DMS53 treated with DMSO at 0.1 percent for 48 hours (cell line): Measurements from ENCODE around the gene TASOR2.

Experiments used
- DNase-seq: peaks from one replicate; lab custom pipeline; 2025; ENCODE audit not compliant: unreplicated experiment; lab: John Stamatoyannopoulos, UW

The TASOR2 gene

DNA sequence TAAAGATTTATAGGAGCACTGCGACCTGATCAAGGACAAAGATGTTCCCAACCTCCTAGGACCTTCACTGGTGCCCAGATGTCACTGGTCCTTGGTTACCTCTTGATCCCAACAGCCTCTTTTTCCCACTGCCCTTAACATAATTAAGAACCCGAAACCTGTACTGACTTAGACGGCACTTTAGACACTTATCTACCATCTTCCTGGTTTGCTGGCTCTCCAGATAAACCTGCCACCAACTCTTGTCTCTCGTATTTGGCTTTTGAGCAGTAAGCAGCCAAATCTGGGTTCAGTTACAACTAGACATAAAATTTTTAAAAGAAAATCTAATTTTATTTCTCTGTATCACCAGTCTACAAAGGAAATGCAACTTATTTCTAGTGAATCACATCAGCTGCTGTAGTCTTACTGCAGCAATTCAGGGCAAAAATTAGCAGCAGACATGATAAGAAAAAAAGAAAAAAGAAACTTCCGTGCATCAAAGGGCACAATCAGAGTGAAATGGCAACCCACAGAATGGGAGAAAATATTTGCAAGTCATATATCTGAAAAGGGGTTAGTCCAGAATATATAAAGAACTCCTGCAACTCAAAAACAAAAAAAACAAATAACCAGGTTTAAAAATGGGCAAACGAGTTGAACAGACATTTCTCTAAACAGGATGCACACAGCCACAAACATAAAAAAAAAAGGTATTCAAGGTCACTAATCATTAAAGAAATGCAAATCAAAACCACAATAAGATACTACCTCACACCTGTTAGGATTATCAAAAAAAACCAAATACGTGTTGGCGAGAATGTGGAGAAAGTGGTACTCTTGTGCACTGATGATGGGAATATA is 27.7 kb upstream of the TASOR2 start:
- no peak for DNase-seq

DNA sequence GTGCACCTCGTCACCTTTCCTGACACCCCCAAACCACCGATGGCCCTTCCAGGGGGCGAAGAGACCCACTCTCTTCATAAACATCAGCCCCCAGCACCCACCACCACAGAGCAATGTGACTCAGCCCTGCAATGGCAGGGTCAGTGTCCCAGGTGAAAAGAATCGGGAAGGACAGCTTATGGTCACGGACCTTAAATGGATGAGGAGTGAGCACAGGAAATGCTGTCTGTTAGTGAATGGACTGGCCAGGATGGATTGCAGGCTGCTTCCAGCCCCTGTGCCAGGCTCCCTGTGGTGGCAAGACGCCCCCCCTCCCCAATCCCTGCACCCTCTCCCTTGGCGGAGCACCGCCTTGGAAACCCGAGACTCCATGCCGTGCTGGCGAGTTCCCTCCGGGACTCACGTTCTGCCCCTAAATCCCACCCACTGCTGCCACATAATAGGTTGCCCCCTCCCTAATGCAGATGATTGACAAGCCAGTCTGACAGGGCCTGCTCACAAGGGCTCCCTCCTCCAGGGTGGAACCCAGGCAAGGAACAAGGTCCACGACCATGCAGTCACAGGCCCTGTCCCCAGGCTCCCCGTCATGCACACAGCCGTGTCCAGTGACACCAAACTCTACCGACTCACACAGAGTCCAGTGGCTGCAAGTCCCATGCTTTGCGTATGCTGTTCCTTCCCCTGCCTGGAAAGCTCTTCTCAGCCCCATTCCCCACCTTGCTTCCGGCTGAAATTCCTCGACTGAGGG is 25.6 kb upstream of the TASOR2 start:
- no peak for DNase-seq

DNA sequence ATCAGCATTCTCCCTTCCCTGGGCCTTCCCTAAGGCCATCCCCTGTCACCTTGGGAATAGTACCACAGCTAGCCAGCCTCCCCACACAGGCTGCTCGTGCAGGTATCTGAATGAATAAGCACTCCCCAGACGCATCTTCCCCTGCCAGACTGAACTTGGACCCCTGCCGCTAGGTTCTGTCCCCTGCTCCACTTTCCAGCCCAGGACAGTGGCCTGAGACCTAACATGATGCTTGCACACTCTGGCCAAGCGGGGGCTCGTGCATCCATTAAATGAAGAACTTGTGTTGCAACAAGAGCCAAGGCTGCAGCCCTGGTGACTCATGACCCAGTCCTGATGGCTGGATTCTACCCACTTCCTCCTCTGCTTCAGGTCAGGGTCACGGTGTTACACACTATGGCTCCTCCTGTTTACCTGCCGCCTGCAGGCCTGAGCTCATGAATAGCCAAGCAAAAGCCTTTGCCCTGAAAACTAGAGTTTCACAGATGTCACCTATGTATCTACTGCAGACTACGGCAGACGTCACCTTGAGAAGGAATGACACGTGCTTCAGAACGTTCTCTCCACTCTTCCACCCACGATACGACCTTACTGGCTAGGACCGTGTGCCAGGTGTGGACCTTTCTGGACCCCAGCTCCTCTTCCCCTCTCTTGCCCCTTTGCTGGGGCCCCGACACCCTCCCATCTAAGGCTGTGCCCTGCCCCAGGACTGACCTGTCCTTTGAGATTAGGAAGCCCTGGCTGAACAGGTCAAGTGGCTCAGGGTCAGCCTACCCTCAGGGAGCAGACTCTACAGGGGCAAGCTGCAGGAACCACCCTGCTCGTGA is 24.7 kb upstream of the TASOR2 start:
- peak; percentile 64 for DNase-seq

DNA sequence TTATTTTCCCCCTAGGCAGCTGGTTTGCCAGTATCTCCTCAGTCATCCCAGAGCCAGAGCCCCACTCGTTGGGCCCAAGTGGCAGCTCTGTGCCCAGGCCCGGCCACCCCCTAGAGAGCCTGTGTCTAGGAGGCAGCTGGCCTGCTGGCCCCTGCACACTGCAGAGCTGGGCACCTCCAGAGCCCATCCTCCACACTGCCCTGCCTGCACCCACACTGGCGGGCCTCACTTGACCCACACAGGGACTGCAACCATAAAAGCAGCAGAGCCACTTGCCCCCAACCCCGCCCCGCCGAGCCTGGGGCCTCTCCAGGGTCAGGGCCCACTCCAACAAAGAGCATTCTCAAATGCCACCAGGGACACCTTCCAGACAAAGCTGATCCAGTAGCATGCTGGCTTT is 23.6 kb upstream of the TASOR2 start:
- no peak for DNase-seq

DNA sequence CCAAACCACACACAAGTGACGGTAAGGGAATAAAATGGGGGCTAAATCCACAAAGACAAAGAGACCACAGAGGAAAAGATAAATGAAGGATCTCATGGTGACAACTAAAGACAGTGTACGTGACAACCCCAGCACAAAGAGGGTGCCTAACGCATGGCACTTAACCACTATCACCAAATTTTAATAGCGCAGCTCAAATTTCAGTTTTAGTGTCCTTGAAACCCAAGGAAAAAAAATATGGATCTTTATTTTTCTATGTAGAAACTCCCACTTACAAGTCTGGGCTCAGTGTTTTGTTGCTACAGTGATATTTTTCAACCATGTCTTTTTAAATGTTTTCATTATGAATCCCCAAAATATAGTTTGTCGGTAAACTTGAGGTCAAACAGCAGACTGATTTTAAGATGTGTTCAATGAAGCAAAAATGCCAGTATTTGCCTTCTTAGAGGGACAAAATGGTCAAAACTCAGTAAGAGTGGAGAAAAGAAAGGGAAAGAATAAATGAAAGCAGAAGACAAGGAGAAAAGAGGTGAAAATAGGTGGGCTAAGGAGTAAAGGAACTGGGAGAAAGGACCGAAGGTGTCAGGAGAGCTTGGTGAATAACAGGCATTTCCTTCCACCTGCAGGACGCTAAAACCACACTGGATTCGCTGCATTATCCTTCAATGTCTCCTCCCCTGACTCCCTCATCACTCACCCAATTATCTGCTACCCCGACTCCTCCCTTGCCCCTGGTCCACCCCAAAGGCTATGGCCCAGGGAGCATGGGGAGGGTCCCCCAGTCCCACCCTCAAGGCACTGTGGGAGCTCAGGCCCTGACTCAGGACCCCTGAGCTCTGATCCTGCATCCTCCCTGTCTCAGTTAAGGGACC is 21.7 kb upstream of the TASOR2 start:
- no peak for DNase-seq

DNA sequence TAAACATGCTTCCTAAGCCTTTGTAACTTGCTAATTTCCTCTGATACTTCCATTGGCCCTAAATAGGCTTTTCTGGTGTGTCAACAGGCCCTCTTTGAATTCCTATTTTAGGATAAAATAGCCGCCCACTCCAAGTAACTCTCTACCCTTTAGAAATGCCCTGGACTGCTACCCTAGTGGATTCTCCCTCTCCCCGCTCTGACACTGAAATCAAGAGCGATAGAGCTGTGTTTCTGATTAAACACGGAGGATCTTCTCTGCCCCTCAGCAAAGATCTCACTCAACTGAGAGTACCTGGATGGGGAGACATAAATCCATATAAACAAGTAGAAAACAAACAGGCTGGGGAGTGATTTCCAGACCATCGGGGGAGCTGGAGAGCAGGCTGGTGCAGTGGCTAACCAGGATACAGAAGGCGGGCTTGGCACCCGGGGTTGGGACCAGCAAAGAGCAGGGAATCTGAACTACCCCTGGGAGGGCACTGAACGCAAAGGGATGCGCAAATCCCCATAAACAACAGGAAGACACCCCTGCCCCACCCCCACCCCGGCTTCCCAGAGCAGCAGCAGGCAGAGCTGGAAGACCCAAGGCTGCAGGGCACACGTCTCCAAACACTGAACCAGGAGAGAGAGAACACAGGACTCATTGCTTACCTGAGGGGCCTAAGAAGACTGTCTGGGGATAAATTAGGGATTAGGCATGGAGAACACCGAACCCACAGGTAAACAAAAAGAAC is 20.8 kb upstream of the TASOR2 start:
- DNase-seq: no peak

DNA sequence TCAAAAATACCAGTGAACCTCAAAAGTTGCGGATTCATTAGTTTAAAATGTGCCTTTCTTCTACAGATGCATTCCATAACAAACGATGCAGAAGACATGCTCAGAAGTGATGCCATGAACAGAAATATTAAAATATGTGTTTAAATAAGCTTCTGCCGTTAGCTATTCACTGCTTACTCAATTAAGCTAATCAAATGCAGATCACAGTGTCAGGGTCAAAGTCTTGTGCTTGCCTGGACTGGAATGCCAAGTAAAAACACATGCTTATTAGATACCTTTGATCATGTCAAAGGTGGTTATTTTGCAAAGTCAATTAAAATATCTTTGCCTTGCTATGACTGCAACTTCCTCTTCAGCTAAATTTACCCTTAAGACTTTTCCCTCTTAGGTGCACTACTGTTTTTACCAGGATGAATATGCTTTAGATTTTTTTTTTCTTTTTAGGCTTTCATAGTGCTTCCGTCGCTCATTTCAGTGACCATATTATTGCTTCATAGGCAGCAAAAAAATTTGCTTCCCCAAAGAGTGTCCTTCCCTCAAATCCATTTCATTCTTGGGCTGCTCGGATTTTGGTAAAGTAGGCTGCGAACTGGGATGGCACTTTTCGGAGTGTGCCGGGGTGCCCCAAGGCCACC is 19.1 kb upstream of the TASOR2 start:
- DNase-seq: no peak

DNA sequence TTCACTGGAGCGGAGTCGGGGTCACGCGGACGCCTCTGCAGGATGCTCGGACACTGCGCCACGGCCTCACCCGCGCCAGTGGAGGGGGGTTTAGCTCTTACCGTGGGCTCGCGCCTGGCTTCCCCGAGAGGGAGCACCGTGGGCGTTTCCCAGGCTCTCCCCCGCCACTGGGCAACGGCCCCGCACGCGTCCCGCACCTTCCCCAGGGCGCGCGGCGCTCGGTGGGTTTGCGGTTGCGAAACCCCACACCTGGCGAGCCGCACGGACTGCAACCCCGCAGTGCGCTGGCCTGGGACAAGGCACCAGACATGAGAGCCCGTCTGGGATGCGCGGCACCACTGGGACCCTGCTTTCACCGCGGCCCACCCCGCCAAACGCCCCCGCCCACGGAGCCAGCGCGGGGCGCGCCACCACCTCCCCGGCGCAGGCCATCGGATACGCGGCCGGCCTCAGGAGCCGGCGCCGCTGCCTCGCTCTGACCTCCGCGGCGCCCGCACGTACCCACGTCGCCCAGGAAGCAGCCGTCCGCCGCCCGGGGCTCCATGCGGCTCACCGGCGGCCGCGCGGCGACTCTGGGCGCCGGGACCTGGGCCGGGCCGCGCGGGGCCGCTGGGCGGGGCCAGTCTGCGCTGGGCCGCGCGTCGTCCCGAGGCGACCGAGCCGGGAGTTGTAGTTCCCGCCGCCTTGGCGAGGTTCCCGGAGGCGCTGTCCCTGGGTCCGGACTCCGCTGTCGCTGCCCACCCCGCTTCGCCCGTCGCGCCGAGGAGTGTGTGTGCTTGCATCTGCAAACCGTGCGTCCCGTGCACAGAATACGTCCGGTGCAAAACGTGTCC is 18.4 kb upstream of the TASOR2 start, which contains the start of gene ASB13:
Gene ASB13 (minus strand): TSS at position 588 of the 833 bp plus-strand sequence. CDS start 44 bp downstream, at position 544.
- DNase-seq: peak; percentile 51

DNA sequence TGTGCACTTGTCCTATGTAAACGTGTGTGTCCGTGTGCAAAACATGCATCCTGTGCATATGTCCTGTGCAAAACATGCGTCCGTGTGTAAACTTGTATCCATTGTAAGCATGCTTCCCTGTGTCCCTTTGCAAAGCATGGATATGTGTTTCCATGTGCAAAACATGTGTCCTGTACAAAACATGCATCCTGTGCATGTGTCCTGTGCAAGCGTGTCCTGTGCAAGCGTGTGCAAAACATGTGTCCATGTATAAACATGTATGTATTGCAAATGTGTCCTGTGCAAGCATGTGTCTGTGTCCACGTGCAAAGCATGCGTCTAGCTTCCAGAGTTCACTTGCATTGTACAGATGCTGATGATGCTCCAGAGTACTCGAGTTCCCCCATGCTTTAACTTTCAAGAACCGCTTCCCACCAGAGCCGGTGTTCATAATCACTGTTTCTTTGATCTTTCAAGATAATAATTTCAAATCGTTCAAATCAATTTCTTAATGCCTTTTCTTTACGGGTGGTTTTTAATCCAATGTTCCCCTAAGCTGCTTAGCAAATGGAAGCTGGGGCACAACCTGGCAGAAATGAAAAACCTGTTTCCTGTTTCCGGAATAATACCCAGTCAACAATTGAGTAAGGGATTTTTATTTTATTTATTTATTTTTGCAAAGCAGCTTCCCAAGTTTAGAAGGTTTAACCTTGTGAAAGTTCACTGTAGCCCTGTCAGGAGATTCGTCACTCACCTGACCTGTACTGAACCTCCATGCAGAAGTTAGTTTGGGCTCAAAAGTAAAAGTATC is 17.6 kb upstream of the TASOR2 start:
- DNase-seq: peak; percentile 51

DNA sequence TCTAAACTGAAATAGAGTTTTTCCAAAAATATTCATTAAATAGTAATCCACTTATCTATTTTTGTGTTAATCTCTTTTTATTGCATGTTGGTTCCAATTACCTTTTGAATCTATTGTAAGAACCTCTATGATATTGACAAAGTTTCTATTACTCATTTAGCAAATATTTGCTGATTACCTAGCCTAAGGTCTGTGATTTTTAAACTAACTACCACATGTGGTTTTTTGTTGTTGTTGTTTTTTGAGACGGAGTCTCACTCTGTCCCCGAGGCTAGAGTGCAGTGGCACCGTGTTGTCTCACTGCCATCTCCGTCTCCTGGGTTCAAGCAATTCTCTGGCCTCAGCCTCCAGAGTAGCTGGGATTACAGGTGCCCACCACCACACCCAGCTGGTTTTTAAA is 16.2 kb upstream of the TASOR2 start:
- peak; percentile 63 for DNase-seq

DNA sequence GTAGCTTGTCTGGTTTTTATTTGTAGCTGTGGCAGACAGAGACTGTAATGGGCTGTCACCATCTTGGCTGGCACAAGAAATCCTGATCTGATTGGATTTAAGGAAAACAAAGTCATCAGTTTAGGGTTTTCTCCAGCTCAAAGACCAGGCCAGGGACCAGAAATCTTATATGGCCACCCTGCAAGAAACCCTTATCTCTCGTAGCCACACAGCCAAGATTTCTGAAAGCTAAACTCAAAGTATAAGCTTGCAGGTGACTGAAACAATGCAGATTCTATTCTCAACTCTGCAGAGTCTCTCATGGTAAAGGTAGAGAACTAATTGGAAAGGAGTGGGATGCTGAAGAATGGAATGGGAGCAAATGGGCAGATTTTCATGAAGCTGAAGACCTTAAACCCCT is 15.0 kb upstream of the TASOR2 start:
- DNase-seq: no peak

DNA sequence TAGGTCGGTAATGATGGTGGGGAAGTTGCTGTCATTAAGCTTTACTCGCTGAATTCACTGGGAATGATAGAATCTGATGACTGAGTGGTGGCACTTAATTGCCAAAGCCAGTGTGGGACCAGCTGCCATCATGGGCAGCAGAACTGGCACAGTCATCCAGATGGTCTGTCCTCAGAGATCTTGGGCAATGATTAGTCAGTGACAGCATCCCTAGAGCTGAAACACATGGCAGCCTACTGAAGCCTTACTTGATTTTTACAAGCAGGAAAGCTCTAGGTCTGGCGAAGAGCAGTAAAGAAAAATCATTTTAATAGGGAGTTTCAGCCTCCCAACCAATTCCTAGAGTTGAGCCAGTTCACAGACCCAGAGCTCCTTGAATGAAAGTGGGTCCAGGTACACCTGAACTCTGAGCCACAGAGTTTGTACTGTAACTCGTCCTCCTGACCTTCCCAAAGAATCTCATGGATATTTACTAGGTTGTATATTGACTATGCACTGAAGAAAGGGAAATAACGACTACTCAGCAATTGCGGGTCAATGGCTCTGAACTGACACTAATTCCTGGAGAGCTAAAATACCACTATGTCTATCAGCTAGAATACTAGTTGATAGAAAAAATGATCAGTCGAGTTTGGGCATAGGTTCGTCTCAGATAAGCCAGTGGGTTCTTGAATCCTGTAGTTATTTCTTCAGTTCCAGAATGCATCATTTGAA is 13.8 kb upstream of the TASOR2 start:
- no peak for DNase-seq

DNA sequence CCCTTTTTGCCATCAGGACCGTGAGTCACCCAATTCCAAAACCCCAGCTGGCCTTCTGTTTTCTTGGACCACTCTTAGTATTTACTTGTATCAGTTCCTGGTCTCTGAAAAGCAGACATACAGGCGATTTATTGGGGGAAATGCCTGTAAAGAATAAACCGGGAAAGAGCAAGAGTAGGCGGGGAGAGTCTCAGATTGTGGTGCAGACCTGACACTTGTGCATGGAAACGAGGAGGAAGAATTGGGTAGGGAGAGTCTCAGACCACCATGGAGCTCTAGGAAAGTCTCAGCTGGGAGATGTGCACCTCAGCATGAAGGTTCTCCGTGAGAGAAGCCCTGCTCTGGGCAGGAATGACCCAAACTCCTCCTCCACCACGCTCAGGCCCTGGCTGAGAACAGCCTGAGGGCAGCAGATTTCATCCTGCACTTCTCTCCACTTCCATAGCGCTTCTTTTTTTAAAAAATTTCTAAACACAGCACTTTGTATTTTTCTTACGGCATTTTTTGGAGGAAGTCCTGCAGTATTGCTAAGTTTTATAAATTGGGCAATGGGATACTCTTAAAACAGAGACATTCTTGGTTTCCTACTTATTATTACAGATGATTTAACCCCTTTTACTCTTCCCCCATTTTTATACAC is 6.1 kb upstream of the TASOR2 start:
- no peak for DNase-seq

DNA sequence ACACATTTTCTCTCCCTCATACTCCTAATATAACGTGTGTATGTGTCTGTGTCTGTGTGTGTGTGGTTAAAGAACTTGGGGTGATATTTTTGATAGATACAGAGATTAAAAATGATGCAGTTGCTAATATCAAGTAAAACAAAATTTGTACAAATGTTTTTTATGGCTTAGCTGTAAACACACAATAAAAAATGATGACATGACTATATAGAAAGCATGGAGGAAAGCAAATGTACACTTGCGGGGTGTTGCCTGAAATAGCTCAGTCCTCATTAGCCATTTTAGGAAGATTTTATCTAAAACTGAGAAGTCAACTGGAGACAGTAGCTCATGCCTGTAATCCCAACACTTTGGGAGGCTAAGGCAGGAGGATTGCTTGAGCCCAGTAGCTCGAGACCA is 5.6 kb upstream of the TASOR2 start:
- no peak for DNase-seq

DNA sequence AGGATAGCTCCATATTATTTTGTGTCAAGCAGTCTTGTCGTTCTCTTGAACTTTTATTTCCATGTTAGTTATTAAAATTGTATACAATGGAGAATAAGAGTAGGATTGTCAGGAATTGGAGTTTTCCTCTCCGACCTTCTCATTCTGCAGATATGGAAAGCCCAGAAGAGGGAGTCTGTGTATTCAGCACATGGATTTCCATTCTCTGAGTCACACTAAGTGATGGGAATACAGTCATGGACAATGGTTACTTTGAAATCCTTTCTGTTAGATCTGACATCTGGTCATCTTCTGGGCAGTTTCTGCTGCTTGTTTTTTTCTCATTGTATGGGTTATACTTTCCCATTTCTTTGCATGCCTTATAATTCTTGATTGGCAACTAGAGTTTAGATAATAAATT is 5.0 kb upstream of the TASOR2 start:
- no peak for DNase-seq

DNA sequence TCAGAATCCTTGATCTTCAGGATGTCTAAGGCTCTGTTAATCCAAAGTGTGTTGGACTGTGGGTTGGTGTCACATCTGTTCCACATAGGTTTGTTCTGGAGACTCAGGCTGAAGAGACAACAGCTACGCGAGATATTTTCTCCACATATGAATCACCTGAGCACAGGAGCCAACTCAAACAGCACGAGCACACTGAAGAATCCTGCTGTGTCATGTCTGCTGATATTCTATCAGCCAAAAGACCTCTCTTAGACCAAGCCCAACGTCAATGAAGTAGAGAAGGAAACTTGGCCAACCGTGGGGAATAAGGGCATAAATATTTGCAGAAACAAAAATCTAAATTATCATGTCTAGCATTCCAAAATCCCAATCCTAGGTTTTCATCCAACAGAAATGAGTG is 2.7 kb upstream of the TASOR2 start:
- DNase-seq: no peak

DNA sequence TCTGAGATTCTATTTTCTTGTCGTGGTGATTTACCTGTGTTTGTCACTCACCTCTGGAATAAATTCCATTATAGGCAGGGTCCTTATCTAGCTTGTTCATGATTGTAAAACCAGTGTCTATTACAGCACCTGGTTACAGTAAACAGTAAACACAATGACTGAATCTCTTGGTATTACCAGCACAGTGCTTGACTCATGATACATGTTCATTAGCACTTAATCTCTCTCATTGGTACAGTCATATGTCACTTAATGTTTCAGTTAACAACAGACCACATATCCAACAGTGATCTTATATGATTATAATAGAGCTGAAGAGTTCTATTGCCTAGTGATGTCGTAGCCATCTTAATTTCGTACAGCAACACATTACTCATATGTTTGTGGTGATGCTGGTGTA is 1.6 kb upstream of the TASOR2 start:
- no peak for DNase-seq
